ENCODE results near the gene MPHOSPH9.

DNA sequence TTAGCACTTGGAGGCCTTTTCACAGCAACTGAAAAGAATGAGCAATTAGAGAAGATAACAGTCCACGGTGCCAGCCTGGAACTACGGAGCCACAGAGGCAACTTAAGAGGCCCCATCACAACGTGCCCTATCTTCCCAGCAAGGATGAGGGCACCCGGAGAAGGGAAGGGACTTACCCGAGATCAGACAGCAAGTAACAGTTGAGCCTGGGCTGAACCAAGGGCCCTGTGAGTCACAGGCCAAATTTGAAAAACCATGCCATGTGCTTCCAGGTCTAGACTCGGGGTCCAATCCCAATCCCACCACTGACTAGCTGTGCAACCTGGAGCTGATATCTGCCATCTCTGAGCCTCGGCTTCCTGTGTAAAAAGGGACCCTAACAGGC, 124.3 kb downstream of the MPHOSPH9 start:
- no peak for TF ChIP-seq ONECUT2 (CRISPR knock-in tag; IDR thresholded peaks at IDR 0.05)
- no peak for TF ChIP-seq RBM22 (optimal IDR thresholded peaks at IDR 0.05; ENCODE audit: low read length)
- TF ChIP-seq, protein P1, sequence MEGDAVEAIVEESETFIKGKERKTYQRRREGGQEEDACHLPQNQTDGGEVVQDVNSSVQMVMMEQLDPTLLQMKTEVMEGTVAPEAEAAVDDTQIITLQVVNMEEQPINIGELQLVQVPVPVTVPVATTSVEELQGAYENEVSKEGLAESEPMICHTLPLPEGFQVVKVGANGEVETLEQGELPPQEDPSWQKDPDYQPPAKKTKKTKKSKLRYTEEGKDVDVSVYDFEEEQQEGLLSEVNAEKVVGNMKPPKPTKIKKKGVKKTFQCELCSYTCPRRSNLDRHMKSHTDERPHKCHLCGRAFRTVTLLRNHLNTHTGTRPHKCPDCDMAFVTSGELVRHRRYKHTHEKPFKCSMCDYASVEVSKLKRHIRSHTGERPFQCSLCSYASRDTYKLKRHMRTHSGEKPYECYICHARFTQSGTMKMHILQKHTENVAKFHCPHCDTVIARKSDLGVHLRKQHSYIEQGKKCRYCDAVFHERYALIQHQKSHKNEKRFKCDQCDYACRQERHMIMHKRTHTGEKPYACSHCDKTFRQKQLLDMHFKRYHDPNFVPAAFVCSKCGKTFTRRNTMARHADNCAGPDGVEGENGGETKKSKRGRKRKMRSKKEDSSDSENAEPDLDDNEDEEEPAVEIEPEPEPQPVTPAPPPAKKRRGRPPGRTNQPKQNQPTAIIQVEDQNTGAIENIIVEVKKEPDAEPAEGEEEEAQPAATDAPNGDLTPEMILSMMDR (CRISPR knock-in tag; IDR thresholded peaks at IDR 0.05): no peak
- no peak for TF ChIP-seq ZNF598 (CRISPR knock-in tag; IDR thresholded peaks at IDR 0.05; ENCODE audit: borderline replicate concordance)
